Measurements from ENCODE around the gene PPM1E.

- no peak for TF ChIP-seq EZH2phosphoT487 (IDR thresholded peaks at IDR 0.05; ENCODE audit: insufficient read depth, low read depth)
- TF ChIP-seq EZH2 (IDR thresholded peaks at IDR 0.05; ENCODE audit: insufficient read depth, poor library complexity, severe bottlenecking), result no peak
These were observed 8.0 kb upstream of the PPM1E start for GRCh38 chr17:58747674-58748073.
